NCI-H446 treated with DMSO at 0.1 percent for 48 hours (cell line): ENCODE results near the gene ALS2CL.

ENCODE experiments used
- DNase-seq: peaks from one replicate; lab custom pipeline; 2025; lab: John Stamatoyannopoulos, UW

Gene ALS2CL

GRCh38 chr3:46629551-46630517, 63.6 kb downstream of the ALS2CL start:
- no peak for DNase-seq

- DNase-seq, result no peak
These were observed 64.5 kb downstream of the ALS2CL start for GRCh38 chr3:46628901-46629369.

- DNase-seq, result no peak
These were observed 66.4 kb downstream of the ALS2CL start for GRCh38 chr3:46627078-46627477.

- no peak for DNase-seq
These were observed 67.4 kb downstream of the ALS2CL start for GRCh38 chr3:46626039-46626438.

- no peak for DNase-seq
These were observed 68.4 kb downstream of the ALS2CL start for GRCh38 chr3:46624975-46625490.

- no peak for DNase-seq
These were observed 68.9 kb downstream of the ALS2CL start for GRCh38 chr3:46624533-46624932.

- DNase-seq, result no peak
These were observed 73.4 kb downstream of the ALS2CL start for GRCh38 chr3:46619845-46620778.
